ENCODE results near the gene ZW10. TPM values are rescaled to one million over a fixed set of nuclear protein-coding genes. Genes with fewer than 3 reads are reported as not detected.
"Not testable (repeated sequence)": the region's sequence is repeated elsewhere in the genome, so short reads cannot be mapped to it uniquely, and the experiment has no call there.

Gene ZW10
- 10 to 100 TPM; 22.2 to 22.8 TPM for total RNA-seq

- ChIA-PET POLR2A (no interaction called here), CTCF (interaction anchor here (0.6 to 1.8 kb wide), 3 partner anchors 45 to 459 kb away, joined by 3 to 6 read pairs (median 3); partner anchors contain the start of gene TTC12)
Measured at GRCh38 chr11:113773416-113774173, at the start of gene ZW10. Gene ZW10 (minus strand): TSS chr11:113773692. CDS start chr11:113773666, 26 bp downstream.

GRCh38 chr11:113818426-113818825 lies 44.9 kb upstream of the ZW10 start:
- CTCF ChIA-PET: no interaction called here
- POLR2A ChIA-PET: no interaction called here

GRCh38 chr11:113817626-113818025 lies 44.1 kb upstream of the ZW10 start:
- ChIA-PET POLR2A (no interaction called here), CTCF (no interaction called here)

GRCh38 chr11:113817162-113817561 lies 43.7 kb upstream of the ZW10 start:
- POLR2A ChIA-PET: no interaction called here
- CTCF ChIA-PET: no interaction called here

- ChIA-PET CTCF (no interaction called here), POLR2A (no interaction called here)
Measured at GRCh38 chr11:113814181-113814580, 40.7 kb upstream of the ZW10 start.

GRCh38 chr11:113808931-113809330 lies 35.4 kb upstream of the ZW10 start:
- ChIA-PET POLR2A (no interaction called here), CTCF (no interaction called here)

- ChIA-PET CTCF (interaction anchor here (0.6 to 1.1 kb wide), 2 partner anchors 454 to 460 kb away, joined by 3 to 4 read pairs; no protein-coding TSS in a partner anchor), POLR2A (no interaction called here)
Measured at GRCh38 chr11:113806406-113806805, 32.9 kb upstream of the ZW10 start.

GRCh38 chr11:113805640-113806039 lies 32.1 kb upstream of the ZW10 start:
- CTCF ChIA-PET: interaction anchor here (0.6 kb wide), 1 partner anchor 459 kb away, joined by 4 read pairs; no protein-coding TSS in a partner anchor
- POLR2A ChIA-PET: no interaction called here

- ChIA-PET POLR2A (no interaction called here), CTCF (no interaction called here)
Measured at GRCh38 chr11:113802621-113803020, 29.1 kb upstream of the ZW10 start.

- ChIA-PET POLR2A (no interaction called here), CTCF (interaction anchor here (0.6 to 1.4 kb wide), 3 partner anchors 99 to 484 kb away, joined by 3 to 4 read pairs (median 3); no protein-coding TSS in a partner anchor)
Measured at GRCh38 chr11:113796663-113797259, 23.3 kb upstream of the ZW10 start.

GRCh38 chr11:113789675-113790320 lies 16.3 kb upstream of the ZW10 start:
- CTCF ChIA-PET: no interaction called here
- POLR2A ChIA-PET: no interaction called here

- POLR2A ChIA-PET, CTCF ChIA-PET: not testable (repeated sequence)
Measured at GRCh38 chr11:113789016-113789415, 15.5 kb upstream of the ZW10 start.

GRCh38 chr11:113782134-113782533 lies 8.6 kb upstream of the ZW10 start:
- CTCF ChIA-PET: interaction anchor here (1.0 kb wide), 1 partner anchor 12 kb away, joined by 3 read pairs; no protein-coding TSS in a partner anchor
- POLR2A ChIA-PET: no interaction called here

GRCh38 chr11:113781682-113782081 lies 8.2 kb upstream of the ZW10 start:
- POLR2A ChIA-PET: no interaction called here
- CTCF ChIA-PET: interaction anchor here (1.0 kb wide), 1 partner anchor 13 kb away, joined by 3 read pairs; no protein-coding TSS in a partner anchor

- CTCF ChIA-PET: no interaction called here
- POLR2A ChIA-PET: no interaction called here
Measured at GRCh38 chr11:113779496-113779895, 6.0 kb upstream of the ZW10 start, which contains the start of gene CLDN25. Gene CLDN25 (plus strand): TSS chr11:113779796. CDS start chr11:113779796, 0 bp downstream.

GRCh38 chr11:113778111-113778910 lies 4.8 kb upstream of the ZW10 start:
- CTCF ChIA-PET: no interaction called here
- POLR2A ChIA-PET: no interaction called here

- POLR2A ChIA-PET: no interaction called here
- CTCF ChIA-PET: no interaction called here
Measured at GRCh38 chr11:113774174-113774503, 647 bp upstream of the ZW10 start.

- POLR2A ChIA-PET: no interaction called here
- CTCF ChIA-PET: interaction anchor here (0.6 to 1.8 kb wide), 4 partner anchors 45 to 465 kb away, joined by 3 to 6 read pairs (median 3); partner anchors contain the start of gene TTC12
Measured at GRCh38 chr11:113773092-113773415, 438 bp downstream of the ZW10 start.

GRCh38 chr11:113771964-113772363 lies 1.5 kb downstream of the ZW10 start:
- ChIA-PET POLR2A (no interaction called here), CTCF (interaction anchor here (0.6 to 1.8 kb wide), 2 partner anchors 458 to 1184 kb away, joined by 3 to 6 read pairs; partner anchors contain the start of gene TTC12)

All from activated CD8-positive, alpha-beta memory T cell treated with anti-CD3 and anti-CD28 coated beads for 36 hours (primary cell).